Fibroblast of the aortic adventitia (primary cell): ENCODE results near the gene PAQR4. TPM values are rescaled to one million over a fixed set of nuclear protein-coding genes. Genes with fewer than 3 reads are reported as not detected.

Experiments
- DNase-seq: peaks from one replicate; pipeline ENCODE4 v3.0.0-alpha.2; 2010; ENCODE audit warnings: low read depth
- H3K4me3 ChIP-seq: 2 replicates; pipeline ENCODE4 v1.5.1; 2011; ENCODE audit warnings: low read depth, mild to moderate bottlenecking, control low read depth, low read length, moderate library complexity
- CTCF ChIP-seq: IDR thresholded peaks from 2 replicates; pipeline ENCODE4 v1.5.1; 2011; ENCODE audit warnings: mild to moderate bottlenecking, low read length, control low read depth, inconsistent platforms; ENCODE audit not compliant: insufficient read depth
- total RNA-seq: library from RNA; depleted of rRNA; stranded (reverse); fragments of >200 nt; gene quantifications from 2 replicates; pipeline ENCODE4 v1.2.3, GENCODE V29; 2012; ENCODE audit warnings: low replicate concordance

The PAQR4 gene
- total RNA-seq: 0.16 and 13.8 TPM in 2 replicates

GRCh38 chr16:2968738-2969544 is at the start of gene PAQR4:
TSS of gene PAQR4 (plus strand) at chr16:2969348. CDS start at chr16:2969675, 327 bp downstream.
- no peak for TF ChIP-seq CTCF
- peak within 1 kb of the TSS; percentile 69 for H3K4me3 ChIP-seq
- DNase-seq: peak; percentile 75

DNA sequence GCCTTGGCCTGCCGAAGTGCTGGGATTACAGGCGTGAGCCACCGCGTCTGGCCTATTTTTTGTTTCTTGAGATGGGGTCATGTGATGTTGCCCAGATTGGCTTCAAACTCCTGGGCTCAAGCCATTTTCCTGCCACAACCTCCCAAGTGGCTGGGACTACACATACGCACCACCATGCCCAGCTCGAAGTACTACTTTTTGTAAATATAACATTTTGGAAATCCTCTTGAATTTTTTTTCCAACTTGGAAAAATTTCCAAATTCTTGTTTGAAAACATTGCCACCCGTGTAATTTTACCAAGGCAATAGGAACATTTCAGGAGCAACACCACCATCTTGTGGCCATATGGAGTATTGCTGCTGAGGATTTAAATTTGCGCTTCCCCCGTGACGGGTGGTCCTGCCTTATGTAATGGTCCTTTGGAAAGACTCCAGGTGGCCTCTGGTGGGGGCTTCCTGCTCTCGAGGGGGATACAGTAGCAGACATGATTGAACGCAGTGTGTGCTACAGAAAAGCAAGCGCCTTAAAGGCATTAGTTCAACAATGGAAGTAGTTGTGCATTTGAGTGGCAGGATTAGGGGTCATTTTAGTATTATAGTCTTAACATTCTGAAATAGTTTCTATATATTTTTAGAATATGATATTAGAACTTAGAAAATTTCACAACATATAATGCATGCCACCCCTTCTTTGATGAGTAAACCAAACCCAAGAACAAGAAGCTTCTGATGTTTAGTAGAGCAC is 49.5 kb upstream of the PAQR4 start:
- no peak overlapping the region for H3K4me3 ChIP-seq
- TF ChIP-seq CTCF: peak; percentile 86
- peak; percentile 90 for DNase-seq

DNA sequence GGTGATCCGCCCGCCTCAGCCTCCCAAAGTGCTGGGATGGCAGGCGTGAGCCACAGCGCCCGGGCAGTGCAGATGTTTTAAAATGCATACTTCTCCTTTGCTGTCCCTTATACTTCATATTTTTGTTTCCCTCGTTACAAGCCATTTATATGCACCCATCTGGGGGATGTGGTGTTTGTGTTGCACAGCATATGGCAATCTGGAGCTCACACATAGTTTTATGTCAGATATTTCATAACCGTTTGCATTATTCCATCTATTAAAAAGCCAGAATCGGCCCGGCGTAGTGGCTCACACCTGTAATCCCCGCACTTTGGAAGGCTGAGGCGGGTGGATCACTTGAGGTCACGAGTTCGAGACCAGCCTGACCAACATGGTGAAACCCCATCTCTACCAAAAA is 45.7 kb upstream of the PAQR4 start:
- no peak overlapping the region for H3K4me3 ChIP-seq
- DNase-seq: no peak
- TF ChIP-seq CTCF: no peak

GRCh38 chr16:2924901-2925755 is 44.0 kb upstream of the PAQR4 start:
- no peak for TF ChIP-seq CTCF
- no peak overlapping the region for H3K4me3 ChIP-seq
- DNase-seq: no peak

DNA sequence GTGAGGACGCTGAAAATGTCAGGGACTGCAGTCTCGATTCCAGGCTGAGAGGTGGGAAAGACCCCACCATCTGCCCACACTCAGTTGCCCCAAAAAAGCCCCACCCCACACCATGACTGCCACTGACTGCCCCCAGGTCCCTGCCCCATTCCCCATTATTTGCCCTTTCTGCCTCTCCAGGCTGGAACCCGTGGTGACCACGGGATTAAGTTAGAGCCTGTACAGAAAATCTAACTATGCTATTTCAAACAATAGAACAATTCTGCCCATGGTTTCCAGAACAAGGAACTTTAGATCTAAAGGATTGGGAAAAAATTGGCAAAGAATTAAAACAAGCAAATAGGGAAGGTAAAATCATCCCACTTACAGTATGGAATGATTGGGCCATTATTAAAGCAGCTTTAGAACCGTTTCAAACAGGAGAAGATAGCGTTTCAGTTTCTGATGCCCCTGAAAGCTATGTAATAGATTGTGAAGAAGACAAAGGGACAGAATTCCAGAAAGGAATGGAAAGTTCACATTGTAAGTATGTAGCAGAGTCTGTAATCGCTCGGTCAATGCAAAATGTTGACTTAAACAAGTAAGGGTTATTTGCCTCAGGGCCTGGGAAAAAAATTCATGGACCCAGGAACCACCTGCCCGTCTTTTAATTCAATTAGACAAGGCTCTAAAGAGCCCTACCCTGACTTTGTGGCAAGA is 43.0 kb upstream of the PAQR4 start:
- DNase-seq: no peak
- H3K4me3 ChIP-seq: no peak overlapping the region
- TF ChIP-seq CTCF: no peak

DNA sequence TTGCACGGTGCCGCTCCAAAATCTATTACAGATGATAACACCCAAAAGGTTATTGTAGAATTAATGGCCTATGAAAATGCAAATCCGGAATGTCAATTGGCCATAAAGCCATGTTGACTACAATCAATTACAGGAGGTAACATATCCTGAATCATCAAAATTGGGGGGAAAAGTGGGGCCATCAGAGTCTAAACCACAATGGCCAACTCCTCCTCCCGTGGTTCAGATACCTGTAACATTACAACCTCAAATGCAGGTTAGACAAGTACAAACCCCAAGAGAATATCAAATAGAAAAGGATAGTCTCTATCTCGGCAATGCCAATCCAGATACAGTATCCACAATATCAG is 42.5 kb upstream of the PAQR4 start:
- DNase-seq: no peak
- TF ChIP-seq CTCF: no peak
- no peak overlapping the region for H3K4me3 ChIP-seq
